Gastroesophageal sphincter (tissue), 4 donors: Measurements from ENCODE around the gene DOC2A. TPM values are rescaled to one million over a fixed set of nuclear protein-coding genes. Genes with fewer than 3 reads are reported as not detected.

Experiments
- ATAC-seq: fragments of 150-250 bp; one replicate; pipeline ENCODE4 v1.9.1; 2016; ENCODE audit warnings: mild to moderate bottlenecking, moderate library complexity
- H3K27ac ChIP-seq, 4 donors: fragments of 200-600 bp; sonication (generic) in 3 of 4; 1 replicate in 3 of 4; 2 replicates in 1 of 4; pipeline ENCODE4 v1.5.1; 2016 to 2019
- H3K27me3 ChIP-seq: fragments of 200-600 bp; sonication (generic); one replicate; pipeline ENCODE4 v1.5.1; 2019
- H3K36me3 ChIP-seq, 2 donors: fragments of 200-600 bp; sonication (generic); one replicate each; pipeline ENCODE4 v1.5.1; 2019; ENCODE audit warnings: control low read depth in 1 of 2
- H3K4me1 ChIP-seq, 3 donors: fragments of 200-600 bp; sonication (generic); 1 replicate in 2 of 3; 2 replicates in 1 of 3; pipeline ENCODE4 v1.5.1; 2016 to 2019; ENCODE audit warnings: control low read depth in 2 of 3
- H3K4me3 ChIP-seq, 2 donors: fragments of 200-600 bp; sonication (generic); one replicate each; pipeline ENCODE4 v1.5.1; 2019; ENCODE audit warnings: mild to moderate bottlenecking in 1 of 2, moderate library complexity in 1 of 2
- H3K9me3 ChIP-seq, 3 donors: fragments of 200-600 bp; sonication (generic); one replicate each; pipeline ENCODE4 v1.5.1; 2017 to 2019; ENCODE audit warnings: control low read depth in 2 of 3
- CTCF ChIP-seq, 4 experiments: fragments of 200-600 bp in 2 of 4; fragments of 450-650 bp in 2 of 4; sonication (generic) in 1 of 4; IDR thresholded peaks; one replicate each; pipeline ENCODE4 v1.5.1; 2017 to 2019; ENCODE audit warnings: antibody characterized with exemption in 4 of 4, mild to moderate bottlenecking in 2 of 4, moderate library complexity in 2 of 4
- EP300 ChIP-seq: sonication (generic); formaldehyde crosslinking; IDR thresholded peaks from one replicate; pipeline ENCODE4 v1.6.1; 2017; ENCODE audit warnings: antibody characterized with exemption, mild to moderate bottlenecking
- POLR2A ChIP-seq, 2 donors: fragments of 450-650 bp; IDR thresholded peaks; one replicate each; pipeline ENCODE4 v1.6.1; 2017; ENCODE audit warnings: antibody characterized with exemption in 2 of 2, mild to moderate bottlenecking in 2 of 2, moderate library complexity in 1 of 2
- POLR2AphosphoS5 ChIP-seq: sonication (generic); formaldehyde crosslinking; IDR thresholded peaks from one replicate; pipeline ENCODE4 v1.6.1; 2017; ENCODE audit warnings: antibody characterized with exemption
- WGBS, 2 donors: methylation state at CpG; one replicate each; pipeline ENCODE4 v1.1.5; 2018; ENCODE audit warnings: low coverage in 1 of 2; 5-methylcytosine and 5-hydroxymethylcytosine counted together
- total RNA-seq, 4 donors: library from RNA; depleted of rRNA; stranded (reverse); fragments of >200 nt; gene quantifications; one replicate each; pipeline ENCODE4 v1.1.0, GENCODE V29; 2016

DOC2A gene
- total RNA-seq, 4 donors from 2014 or later, result 0.77 to 0.81 (median 0.78) TPM; not detected in 1

DNA sequence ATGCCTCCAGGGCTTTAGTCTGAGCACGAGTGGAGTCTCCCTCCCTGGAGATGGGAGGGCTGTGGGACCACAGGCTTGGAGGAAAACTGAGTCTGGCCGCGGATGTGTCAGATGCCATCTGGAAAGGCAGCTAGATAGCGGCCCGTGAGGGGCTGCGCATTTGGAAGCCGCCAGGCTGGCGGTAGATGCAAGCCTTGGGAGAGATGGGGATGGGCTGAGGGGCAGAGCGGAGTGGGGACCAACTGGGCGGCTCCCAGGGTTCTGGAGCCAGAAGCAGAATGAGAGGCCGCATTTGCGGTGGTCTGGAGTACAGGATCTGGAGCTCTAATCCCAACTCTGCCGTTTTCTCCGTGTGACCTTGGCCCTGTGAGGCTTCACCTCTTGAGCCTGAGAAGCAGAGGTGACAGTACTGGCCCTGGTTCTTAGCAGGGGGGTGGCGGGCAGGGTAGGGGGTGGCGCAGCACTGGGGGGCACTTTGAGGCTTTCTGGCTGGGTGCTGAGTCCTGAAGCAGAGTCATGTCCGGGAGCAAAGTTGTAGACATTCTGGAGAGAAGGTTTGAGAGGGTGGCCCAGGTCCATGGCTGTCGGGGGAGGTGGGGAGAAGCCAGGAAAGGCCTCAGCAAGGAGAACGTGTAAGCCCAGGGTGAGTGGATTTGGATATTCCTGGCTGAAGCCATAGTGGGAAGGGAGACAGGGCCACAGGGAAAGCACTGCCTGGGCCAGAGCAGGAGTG lies 8.0 kb downstream of the DOC2A start:
- TF ChIP-seq CTCF (IDR thresholded peaks at IDR 0.05) (no peak), EP300 (no peak), POLR2A (IDR thresholded peaks at IDR 0.05) (no peak), POLR2AphosphoS5 (no peak)
- H3K4me1 ChIP-seq, result peaks cover 0 to 15% (median 6%) of the 10 kb centered on the region in 3 donors
- no peak for ATAC-seq
- H3K36me3 ChIP-seq, result peaks cover 0 to 57% of the 10 kb centered on the region in 2 donors
- H3K27me3 ChIP-seq, result peaks cover 4% of the 10 kb centered on the region
- WGBS, 2 donors, result 63 to 77% methylated on average over 9 to 16 of the region's 19 CpGs
- H3K9me3 ChIP-seq, result no peaks in the 10 kb centered on the region
- no peak overlapping the region for H3K27ac ChIP-seq
- no peak overlapping the region for H3K4me3 ChIP-seq

DNA sequence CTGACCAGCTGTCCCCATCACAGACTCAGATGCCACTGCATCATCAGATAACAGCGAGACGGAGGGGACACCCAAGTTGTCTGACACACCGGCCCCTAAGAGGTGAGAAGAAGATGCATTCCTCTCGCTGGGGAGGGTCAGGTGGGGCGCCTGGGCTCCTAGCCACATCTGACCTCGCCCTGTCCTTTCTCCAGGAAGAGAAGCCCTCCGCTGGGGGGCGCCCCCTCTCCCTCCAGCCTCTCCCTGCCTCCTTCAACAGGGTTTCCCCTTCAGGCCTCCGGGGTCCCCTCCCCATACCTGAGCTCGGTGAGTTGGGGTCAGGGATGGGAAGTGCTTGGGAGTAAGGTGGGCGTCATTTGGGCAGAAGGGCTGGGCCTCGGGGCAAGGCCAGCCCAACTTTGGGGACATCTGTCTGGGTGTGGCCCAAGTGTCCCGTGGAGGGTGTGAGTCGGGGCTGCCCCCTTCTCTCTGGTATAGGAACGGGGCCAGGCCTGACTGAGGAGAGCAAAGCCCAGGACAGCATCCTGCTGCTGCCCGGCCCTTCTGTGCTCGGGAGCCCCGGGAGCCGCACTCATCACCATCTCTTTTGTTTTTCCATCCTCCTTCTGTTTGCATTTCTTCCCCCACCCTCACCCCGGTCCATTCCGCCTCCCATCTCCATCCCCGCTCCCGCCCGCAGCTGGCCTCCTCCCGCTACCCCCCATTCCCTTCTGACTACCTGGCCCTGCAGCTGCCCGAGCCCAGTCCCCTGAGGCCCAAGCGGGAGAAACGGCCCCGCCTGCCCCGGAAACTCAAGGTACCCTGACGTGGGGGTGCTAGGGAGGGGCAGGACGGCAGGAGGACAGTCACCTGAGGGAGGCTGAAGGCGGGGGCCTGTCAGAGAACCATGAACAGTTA lies 9.8 kb downstream of the DOC2A start:
- Histone ChIP-seq H3K27me3 (no peaks in the 10 kb centered on the region), H3K36me3 (peaks cover 0 to 62% of the 10 kb centered on the region in 2 donors), H3K9me3 (no peaks in the 10 kb centered on the region), H3K4me3 (no peak overlapping the region), H3K27ac (no peak overlapping the region), H3K4me1 (peaks cover 0 to 28% (median 10%) of the 10 kb centered on the region in 3 donors)
- WGBS, 2 donors, result 49% methylated on average over 3 of the region's 33 CpGs; no CpG with 5 or more reads in 1 of the 2 donors
- ATAC-seq, result no peak
- no peak for TF ChIP-seq POLR2A (IDR thresholded peaks at IDR 0.05)
- TF ChIP-seq POLR2AphosphoS5, result no peak
- TF ChIP-seq EP300, result no peak
- TF ChIP-seq CTCF (IDR thresholded peaks at IDR 0.05), result no peak

GRCh38 chr16:29999605-30000004 lies 11.2 kb downstream of the DOC2A start:
- H3K27me3 ChIP-seq, result no peaks in the 10 kb centered on the region
- 70 to 82% methylated on average over 2 to 6 of the region's 6 CpGs for WGBS, 2 donors
- ATAC-seq, result no peak
- no peak for TF ChIP-seq EP300
- no peak for TF ChIP-seq POLR2A (IDR thresholded peaks at IDR 0.05)
- H3K4me1 ChIP-seq, result peaks cover 2 to 23% (median 7%) of the 10 kb centered on the region in 3 donors
- H3K27ac ChIP-seq, result no peak overlapping the region
- H3K4me3 ChIP-seq, result no peak overlapping the region
- peaks cover 0 to 62% of the 10 kb centered on the region in 2 donors for H3K36me3 ChIP-seq
- H3K9me3 ChIP-seq, result no peaks in the 10 kb centered on the region

DNA sequence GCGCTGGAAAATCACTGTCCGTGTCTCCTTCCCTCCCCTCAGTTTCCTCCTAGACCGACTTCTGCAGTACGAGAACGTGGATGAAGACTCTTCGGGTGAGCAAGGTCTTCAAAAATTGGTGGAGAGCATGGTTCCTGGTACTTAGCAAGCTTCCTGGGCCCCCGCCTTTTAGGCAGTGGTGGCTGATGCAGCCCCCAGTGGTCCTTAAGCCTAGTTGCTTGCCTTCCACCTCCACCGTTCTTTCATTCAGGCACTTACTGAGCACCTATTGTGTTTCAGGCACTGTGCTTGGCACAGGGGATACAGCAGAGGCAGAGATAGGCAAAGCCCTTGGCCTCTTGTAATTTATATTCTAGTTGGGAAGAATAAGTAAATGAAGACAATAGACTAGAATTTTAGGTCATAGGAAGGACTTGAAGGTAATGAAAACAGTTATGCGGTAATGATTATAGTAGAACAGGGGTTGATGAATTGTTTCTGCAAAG lies 14.0 kb downstream of the DOC2A start:
- H3K9me3 ChIP-seq, result no peaks in the 10 kb centered on the region
- H3K4me1 ChIP-seq, result peaks cover 3 to 35% (median 11%) of the 10 kb centered on the region in 3 donors
- no peak for TF ChIP-seq EP300
- TF ChIP-seq POLR2A (IDR thresholded peaks at IDR 0.05), result no peak
- TF ChIP-seq CTCF (IDR thresholded peaks at IDR 0.05), result no peak
- no peak for TF ChIP-seq POLR2AphosphoS5
- WGBS, 2 donors, result 16 to 20% methylated on average over 7 to 9 of the region's 9 CpGs
- ATAC-seq, result no peak
- peak overlapping the region; percentile 76 to 80 for H3K4me3 ChIP-seq
- peak overlapping the region in 2 of 4 donors; percentile 92 to 99 for H3K27ac ChIP-seq
- H3K36me3 ChIP-seq, result peaks cover 0 to 62% of the 10 kb centered on the region in 2 donors
- no peaks in the 10 kb centered on the region for H3K27me3 ChIP-seq
